ENCODE results near the gene AMN. TPM values are rescaled to one million over a fixed set of nuclear protein-coding genes. Genes with fewer than 3 reads are reported as not detected.

AMN gene
- total RNA-seq, 4 donors from 2014 or later: 89.1 to 1,110 (median 806) TPM

- no peak for TF ChIP-seq POLR2A (IDR thresholded peaks at IDR 0.05)
- TF ChIP-seq CTCF (IDR thresholded peaks at IDR 0.05): no peak
- no peaks in the 10 kb centered on the region for H3K27me3 ChIP-seq
- peaks cover 0 to 99% (median 4%) of the 10 kb centered on the region in 3 donors for H3K36me3 ChIP-seq
- H3K27ac ChIP-seq: no peak overlapping the region
- no peak overlapping the region for H3K4me3 ChIP-seq
- no peaks in the 10 kb centered on the region for H3K9me3 ChIP-seq
- H3K4me1 ChIP-seq: no peaks in the 10 kb centered on the region
- no peak for DNase-seq
Observed at GRCh38 chr14:102971314-102971713, 48.9 kb downstream of the AMN start.

GRCh38 chr14:102971836-102972606 lies 49.6 kb downstream of the AMN start:
- TF ChIP-seq CTCF (IDR thresholded peaks at IDR 0.05) (no peak), POLR2A (IDR thresholded peaks at IDR 0.05) (no peak)
- peaks cover 0 to 99% (median 3%) of the 10 kb centered on the region in 3 donors for H3K36me3 ChIP-seq
- DNase-seq: no peak

GRCh38 chr14:102973706-102974285 lies 51.3 kb downstream of the AMN start:
- TF ChIP-seq POLR2A (IDR thresholded peaks at IDR 0.05) (no peak), CTCF (IDR thresholded peaks at IDR 0.05) (no peak)
- Histone ChIP-seq H3K4me1 (no peaks in the 10 kb centered on the region), H3K36me3 (peaks cover 0 to 97% (median 0%) of the 10 kb centered on the region in 3 donors), H3K27me3 (no peaks in the 10 kb centered on the region), H3K4me3 (no peak overlapping the region), H3K9me3 (no peaks in the 10 kb centered on the region), H3K27ac (no peak overlapping the region)
- no peak for DNase-seq

More at GRCh38 chr14:102971836-102972606, 49.6 kb downstream of the AMN start:
- Histone ChIP-seq H3K27ac (no peak overlapping the region), H3K9me3 (no peaks in the 10 kb centered on the region), H3K27me3 (no peaks in the 10 kb centered on the region), H3K4me1 (no peaks in the 10 kb centered on the region), H3K4me3 (no peak overlapping the region)

- Histone ChIP-seq H3K9me3 (no peaks in the 10 kb centered on the region), H3K27ac (no peak overlapping the region), H3K4me1 (no peaks in the 10 kb centered on the region), H3K27me3 (no peaks in the 10 kb centered on the region), H3K4me3 (no peak overlapping the region), H3K36me3 (peaks cover 0 to 97% (median 0%) of the 10 kb centered on the region in 3 donors)
- TF ChIP-seq POLR2A (IDR thresholded peaks at IDR 0.05): no peak
- no peak for TF ChIP-seq CTCF (IDR thresholded peaks at IDR 0.05)
- no peak for DNase-seq
Observed at GRCh38 chr14:102975662-102976061, 53.2 kb downstream of the AMN start.

GRCh38 chr14:102977475-102977874 lies 55.0 kb downstream of the AMN start:
- no peaks in the 10 kb centered on the region for H3K27me3 ChIP-seq
- no peak for TF ChIP-seq CTCF (IDR thresholded peaks at IDR 0.05)
- no peak for TF ChIP-seq POLR2A (IDR thresholded peaks at IDR 0.05)
- no peak overlapping the region for H3K27ac ChIP-seq
- no peaks in the 10 kb centered on the region for H3K9me3 ChIP-seq
- no peaks in the 10 kb centered on the region for H3K4me1 ChIP-seq
- peaks cover 0 to 96% (median 0%) of the 10 kb centered on the region in 3 donors for H3K36me3 ChIP-seq
- no peak overlapping the region for H3K4me3 ChIP-seq
- DNase-seq: no peak

All from Peyer's patch (tissue), 4 donors.